ENCODE results near the gene GUCY1B1.

The GUCY1B1 gene

DNA sequence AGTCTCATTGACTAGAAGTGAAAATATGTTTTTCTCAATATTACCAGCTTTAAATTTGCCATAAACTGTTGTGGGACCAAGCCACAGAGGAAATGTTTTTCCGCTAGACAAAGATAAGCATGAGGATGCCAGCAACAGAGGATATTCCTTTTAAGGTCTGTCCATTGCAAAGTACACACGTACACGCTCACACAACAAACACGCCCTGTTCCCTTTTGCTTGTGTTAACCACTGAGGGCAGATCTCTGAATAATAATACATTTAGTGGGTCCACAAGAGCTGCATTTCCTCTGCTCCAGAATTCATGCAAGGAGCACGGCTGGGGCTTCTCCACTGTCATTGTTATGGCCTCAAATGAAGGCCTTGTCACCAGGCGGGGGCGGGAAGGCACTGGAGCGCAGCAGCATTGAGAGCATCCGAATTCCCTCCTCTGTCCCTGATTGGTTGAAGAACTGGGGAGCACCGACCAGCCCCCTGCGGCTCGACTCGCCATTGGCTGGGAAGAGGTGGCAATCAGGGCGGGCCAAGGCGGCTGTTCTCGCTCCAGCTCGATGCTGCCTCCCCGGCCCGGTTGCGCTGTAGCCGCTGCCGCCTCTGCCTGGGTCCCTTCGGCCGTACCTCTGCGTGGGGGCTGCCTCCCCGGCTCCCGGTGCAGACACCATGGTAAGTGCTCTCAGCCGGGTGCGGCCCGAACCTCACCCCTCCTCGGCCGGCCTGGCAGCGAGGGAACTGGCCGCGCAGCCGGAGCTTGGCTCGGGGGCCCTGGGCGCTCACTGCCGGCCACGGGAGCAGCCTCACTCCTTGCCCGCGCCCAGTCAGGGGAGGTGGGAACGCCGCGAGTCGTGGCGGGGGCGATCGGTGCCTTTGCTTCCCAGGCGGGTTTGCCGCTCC, at the start of gene GUCY1B1:
Gene GUCY1B1, plus strand, starts transcription at position 541 of the 891 bp plus-strand sequence. Its CDS starts 120 bp downstream, at position 661.
- no peak for DNase-seq

DNA sequence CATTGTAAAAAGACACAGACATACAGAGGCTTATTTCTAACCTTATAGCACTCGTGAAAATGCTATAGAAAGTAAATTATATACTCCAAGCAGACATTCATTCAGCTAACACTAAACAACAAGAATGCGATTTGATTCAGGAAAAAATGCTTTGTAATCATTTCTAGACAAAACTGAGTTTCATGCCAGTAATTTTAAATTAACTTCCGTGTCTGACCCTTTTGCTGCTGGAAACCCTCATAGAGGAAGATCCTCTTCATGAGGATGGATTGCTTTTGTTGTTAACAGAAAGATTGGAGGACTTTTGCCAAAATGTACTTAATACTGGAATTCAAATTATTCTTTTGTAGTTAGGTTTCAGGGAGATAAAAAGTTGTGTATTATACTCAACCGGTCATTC, 48.9 kb upstream of the GUCY1B1 start:
- DNase-seq = no peak

- no peak for DNase-seq
Observed at GRCh38 chr4:155711556-155711955, 47.3 kb upstream of the GUCY1B1 start.

DNA sequence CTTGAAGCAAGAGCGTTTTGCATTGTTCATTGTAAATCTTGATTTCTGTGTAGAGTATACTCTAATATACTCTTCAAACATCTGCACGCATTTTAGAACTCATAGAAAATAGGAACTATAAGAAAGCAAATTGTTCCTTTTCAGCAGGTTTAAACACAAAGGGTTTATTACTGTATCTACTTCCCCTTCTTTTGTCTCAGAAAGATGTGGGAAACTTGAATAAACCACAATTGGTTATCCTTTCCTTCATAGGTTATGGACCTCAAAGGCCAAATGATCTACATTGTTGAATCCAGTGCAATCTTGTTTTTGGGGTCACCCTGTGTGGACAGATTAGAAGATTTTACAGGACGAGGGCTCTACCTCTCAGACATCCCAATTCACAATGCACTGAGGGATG, 46.0 kb upstream of the GUCY1B1 start:
- DNase-seq = peak; percentile 26

DNA sequence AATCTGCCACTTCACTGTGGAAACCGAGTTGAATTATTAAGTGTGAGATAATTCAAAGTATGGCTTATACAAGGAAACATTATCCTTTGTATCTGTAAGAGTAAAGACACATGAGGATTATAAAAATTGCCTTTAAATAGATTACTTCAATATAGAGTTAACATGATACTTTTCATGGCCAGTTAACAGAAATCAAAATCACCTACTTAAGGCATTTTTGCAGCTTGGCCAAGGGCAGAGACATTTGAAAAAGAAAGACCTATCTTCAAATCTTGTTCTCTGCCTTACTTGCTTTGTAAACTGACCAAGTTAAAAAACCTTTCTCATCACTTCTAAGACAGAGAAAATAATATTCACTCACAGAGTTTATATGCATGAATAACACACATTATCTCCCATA, 44.9 kb upstream of the GUCY1B1 start:
- no peak for DNase-seq

DNA sequence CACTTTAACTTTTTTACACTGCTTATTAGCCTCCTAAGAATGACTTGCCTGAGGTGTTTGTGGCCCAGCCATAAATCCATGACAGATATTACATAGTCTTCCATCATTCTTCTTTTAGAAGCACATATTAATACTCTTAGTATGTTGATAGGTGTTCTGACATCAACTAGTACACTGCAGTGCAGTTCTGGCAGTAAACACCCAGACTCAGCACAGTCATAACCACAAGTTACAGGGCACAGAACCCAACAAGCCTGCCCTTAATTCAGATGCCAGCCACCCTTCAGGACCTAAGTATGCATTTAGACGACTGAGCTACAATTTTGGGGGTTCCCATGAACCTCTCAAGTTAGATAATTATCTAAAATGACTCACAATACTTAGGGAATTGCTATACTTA, 36.5 kb upstream of the GUCY1B1 start:
- DNase-seq = no peak

DNA sequence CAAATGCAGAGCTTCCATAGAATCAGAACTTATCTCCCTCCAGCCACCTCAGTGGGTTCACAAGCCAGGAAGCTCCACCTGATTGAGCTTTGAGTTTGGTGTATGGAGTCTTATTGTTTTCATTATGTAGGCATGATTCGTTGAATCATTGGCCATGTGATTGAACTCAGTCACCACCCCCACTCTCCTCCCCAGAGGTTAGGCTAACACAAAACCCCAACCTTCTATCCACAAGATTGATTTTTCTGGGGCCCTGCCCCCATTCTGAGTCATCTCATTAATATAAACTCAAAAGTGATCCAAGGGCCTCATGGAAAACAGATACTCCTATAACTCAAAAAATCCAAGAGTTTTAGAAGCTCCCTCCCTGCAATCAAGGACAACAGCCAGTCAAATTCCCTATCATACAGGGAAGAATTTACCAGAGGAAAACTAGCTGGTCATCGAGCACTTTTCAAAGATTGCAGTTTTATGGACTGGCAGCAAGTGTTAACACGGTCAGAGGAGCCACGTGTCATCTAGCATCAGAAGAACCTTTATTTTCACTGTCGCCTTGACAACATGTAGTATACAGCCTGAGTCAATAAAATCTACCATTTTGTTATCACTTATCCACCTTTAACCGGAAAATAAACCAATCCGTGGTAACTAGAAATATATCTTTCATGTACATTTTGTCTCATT, 35.9 kb upstream of the GUCY1B1 start:
- no peak for DNase-seq

GRCh38 chr4:155724731-155725130, 34.1 kb upstream of the GUCY1B1 start:
- no peak for DNase-seq

DNA sequence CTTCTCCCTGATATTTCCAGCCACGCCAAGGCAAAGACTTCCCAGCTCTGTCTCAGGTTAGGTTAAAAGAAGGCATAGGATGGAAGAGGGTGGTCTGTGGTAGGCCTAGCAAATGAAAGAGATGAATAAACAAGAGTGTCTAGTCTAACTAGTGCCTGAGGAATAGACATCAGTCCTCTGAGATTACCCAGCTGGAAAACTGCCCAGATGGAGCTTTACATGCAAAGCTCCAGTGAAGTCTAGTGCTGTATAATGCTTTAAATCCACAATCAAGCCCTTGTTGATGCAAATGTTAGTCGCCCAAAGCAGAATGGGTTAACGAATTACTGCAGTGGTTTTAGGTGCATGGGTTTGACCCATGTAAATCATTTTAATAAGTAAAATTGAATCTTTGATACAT, 24.8 kb upstream of the GUCY1B1 start:
- DNase-seq = no peak

GRCh38 chr4:155734951-155735350, 23.9 kb upstream of the GUCY1B1 start:
- DNase-seq = no peak

DNA sequence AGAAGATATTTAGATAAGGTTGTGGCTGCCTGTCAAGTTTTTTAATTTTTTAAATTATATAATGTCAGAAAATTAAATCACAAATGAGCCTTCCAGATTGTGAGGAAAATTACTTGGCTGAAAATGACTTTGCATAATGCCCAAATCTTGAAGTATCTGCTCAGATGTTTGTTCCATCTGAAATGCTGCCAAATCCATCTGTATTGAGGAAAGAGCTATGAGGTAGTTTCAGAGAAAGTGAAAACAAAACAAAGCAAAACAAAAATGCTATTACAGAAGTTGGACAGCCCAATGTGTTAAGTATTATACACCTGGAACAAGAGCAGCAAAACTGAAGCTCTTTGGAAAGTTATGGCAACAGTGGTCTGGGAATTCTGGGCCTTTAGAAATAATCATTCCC, 23.3 kb upstream of the GUCY1B1 start:
- no peak for DNase-seq

DNA sequence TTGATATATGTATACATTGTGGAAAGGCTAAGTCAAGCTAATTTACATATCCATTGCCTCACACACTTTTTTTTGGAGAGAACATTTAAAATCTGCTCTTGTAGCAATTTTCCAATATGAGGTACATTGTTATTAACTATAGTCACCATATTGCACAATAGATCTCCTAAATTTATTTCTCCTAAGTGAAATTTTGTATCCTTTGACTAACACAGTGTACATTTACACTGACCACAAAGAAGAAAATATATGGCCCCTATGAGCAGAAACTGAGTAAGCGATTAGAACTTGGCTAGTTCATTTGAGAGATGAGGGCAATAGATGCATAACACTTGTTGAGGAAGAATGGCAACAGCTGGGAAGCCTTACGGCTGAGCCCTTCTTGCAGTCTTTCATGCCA, 20.3 kb upstream of the GUCY1B1 start:
- DNase-seq = no peak

DNA sequence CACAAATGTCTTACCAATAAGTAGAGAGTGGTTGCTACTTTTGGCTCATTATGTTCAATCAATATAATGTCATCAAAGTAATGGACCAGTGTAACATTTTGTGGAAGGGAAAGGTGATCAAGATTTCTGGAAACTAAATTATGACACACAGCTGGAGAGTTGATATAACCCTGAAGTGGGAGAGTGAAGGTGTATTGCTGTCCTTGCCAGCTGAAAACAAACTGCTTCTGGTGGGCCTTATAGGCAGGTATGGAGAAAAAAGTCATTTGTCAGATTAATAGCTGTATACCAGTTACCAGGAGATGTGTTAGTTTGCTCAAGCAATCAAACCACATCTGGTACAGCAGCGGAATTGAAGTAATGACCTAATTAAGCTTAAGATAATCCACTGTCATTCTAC, 17.3 kb upstream of the GUCY1B1 start:
- DNase-seq = no peak

- no peak for DNase-seq
Observed at GRCh38 chr4:155742310-155743015, 16.4 kb upstream of the GUCY1B1 start.

DNA sequence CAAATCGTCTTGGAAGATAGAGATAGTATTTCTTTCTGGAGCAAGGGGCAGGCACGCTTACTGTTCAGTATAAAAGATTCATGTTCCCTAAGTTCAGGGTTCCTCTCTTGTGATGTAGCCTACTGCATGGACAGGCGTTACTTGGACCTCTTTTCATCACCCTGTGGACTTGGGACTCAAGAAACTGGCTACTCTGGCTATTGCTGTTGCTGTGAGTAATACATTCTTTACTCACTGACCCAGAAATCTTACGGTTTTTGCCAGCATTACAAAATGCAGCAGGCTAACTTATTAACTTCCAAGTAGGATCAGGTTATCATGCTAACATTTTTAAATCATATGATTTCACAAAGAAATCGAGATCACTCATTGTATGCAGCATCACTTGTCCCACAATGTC, 12.8 kb upstream of the GUCY1B1 start:
- no peak for DNase-seq

- no peak for DNase-seq
Observed at GRCh38 chr4:155748039-155748438, 10.8 kb upstream of the GUCY1B1 start.

- no peak for DNase-seq
Observed at GRCh38 chr4:155749041-155749440, 9.8 kb upstream of the GUCY1B1 start.

DNA sequence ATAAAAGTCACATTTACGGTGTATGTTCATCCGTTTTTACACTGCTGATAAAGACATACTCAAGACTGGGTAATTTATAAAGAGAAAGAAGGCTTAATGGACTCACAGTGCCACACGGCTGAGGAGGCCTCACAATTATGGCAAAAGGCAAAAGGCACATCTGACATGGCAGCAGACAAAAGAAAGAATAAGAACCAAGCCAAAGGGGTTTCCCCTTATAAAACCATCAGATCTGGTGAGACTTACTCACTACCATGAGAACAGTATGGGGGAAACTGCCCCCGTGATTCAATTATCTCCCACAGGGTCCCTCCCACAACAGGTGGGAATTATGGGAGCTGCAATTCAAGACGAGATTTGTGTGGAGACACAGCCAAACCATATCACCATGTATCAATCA, 7.3 kb upstream of the GUCY1B1 start:
- no peak for DNase-seq

DNA sequence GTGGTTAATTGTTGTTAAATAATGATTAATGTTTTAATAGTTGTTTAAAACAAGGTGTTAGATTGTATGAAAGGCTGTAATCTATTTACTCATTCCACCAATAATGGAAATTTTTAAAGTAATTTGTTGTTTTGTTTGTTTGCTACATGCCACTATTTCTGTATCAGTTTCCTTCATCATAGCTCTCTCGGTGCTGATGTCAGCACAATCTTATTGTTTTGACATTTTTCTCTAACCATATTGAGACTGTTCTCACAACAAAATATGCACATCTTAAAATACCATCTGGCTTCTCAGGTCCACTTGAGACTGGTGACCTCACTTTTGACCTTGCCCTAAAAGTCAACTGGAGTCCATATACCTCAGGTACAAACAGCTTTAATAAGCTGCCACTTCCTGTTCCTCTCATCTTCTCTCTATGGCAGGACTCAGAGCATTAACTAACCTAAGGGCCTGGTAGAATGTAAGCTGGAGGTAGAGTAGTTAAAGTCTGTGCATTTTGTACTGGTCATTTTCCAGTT, 1.0 kb upstream of the GUCY1B1 start:
- no peak for DNase-seq

DNA sequence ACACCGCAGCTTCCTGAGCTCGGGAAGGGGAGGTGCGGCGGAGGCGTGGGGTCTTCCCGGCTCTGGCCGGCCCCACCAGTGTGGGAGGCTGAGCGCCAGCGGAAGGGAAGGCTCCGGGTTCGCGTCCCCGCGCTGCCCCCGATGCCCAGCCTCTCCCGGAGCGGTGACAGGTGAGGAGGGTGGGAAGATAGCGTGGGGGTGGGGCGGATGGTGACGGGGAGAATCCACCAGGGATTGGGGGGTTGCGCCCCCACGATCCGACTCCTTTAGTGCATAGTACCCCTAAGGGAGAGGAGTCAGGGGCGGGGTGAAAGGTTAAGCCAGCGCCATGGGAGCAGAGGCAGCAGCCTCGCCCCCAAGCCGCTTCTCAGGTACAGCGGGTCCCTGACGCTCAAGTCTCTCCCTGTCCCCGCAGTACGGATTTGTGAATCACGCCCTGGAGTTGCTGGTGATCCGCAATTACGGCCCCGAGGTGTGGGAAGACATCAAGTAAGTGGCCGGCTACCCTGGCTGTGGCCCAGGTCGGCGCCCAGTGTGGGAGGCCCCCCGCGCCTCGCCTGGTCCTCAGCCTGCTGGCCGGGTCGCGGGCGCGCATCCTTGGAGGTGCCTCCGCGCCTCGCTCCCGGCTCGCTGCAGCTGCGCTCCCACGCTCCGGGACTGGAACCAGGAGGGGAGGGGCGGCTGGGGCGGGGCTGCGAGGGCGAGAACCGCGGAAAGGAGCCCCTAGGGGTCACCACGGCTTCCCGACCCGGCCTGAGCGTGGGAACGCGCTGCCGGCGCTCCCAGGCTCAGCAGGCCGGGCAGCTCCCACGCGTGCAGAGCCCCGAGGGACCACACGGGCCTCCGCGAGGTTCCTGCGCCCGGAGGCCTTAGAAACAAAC, 791 bp downstream of the GUCY1B1 start:
- DNase-seq = no peak

DNA sequence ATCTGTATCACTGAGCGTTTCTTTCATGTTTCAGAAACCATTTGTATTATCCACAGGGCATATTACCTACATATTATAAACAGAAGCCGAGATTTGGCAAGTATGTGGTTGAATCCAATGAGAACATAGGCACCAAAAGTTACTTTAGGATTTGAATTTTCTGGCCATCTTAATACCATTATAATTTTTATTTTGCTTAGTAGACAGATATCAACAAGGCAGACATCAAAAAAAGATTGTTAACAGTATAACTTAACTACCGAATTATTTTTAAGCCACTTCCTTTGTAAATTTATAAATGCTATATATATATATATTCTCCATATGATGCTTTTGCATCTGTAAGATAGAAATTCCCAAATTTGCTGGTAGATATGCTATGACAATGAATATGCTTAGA, 2.2 kb downstream of the GUCY1B1 start:
- DNase-seq = no peak

GRCh38 chr4:155761916-155762315, 3.1 kb downstream of the GUCY1B1 start:
- DNase-seq = no peak

Data from MV-4-11 (cell line).